GM18907 (cell line): Measurements from ENCODE around the gene WARS2.
"Not testable (repeated sequence)": the region's sequence is repeated elsewhere in the genome, so short reads cannot be mapped to it uniquely, and the experiment has no call there.

ENCODE experiments used
- ATAC-seq: cut with Tn5 transposase; IDR thresholded peaks from one replicate; pipeline ENCODE4 v1.9.1; 2021; ENCODE audit warnings: mild to moderate bottlenecking, moderate library complexity; ENCODE audit not compliant: unreplicated experiment

The WARS2 gene

GRCh38 chr1:119140177-119141019, at the start of gene WARS2:
WARS2 (minus strand) TSS chr1:119140653; CDS start chr1:119140644, 9 bp downstream.
- ATAC-seq, result peak; percentile 97

DNA sequence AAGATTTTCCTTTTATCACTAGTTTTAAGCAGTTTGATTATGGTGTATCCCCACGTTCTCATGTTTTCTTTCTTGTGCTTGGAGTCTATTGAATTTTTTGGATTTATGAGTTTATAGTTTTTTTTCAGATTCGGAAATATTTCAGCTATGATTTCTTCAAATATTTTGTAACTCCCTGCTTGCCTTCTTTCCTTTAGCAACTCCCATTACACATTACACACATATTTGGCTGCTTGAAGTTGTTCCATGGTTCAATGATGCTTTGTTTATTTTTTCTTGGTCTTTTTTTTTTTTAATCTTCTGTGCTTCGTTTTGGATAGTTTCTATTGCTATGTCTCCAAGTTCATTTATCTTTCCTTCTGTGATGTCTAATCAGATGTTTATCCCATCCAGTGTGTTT, 48.5 kb upstream of the WARS2 start:
- ATAC-seq, result no peak

GRCh38 chr1:119187416-119187815, 47.0 kb upstream of the WARS2 start:
- no peak for ATAC-seq

- ATAC-seq, result no peak
These were observed 46.0 kb upstream of the WARS2 start for GRCh38 chr1:119186471-119186870.

- no peak for ATAC-seq
These were observed 44.5 kb upstream of the WARS2 start for GRCh38 chr1:119184972-119185371.

DNA sequence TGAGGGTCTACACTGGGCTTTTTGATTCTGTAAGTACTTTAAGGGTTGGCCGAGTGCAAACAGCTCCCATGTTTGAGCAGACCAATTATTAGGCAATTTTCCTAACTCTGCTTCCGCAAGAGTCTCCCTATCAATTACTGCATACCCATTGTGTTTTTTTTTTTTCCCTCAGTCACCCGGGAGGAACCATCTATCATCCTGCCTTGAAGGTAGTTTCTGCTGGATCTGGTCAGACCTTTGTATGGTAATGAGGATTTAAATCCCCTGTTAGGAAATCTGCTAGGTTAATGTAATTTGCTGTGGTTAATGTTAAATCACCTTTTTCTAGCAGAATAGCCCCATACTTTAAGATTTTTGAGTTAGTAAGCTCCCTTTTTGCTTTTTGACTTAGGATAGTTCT, 40.8 kb upstream of the WARS2 start:
- ATAC-seq, result no peak

- ATAC-seq, result no peak
These were observed 38.6 kb upstream of the WARS2 start for GRCh38 chr1:119179051-119179450.

- not testable (repeated sequence) for ATAC-seq
These were observed 32.5 kb upstream of the WARS2 start for GRCh38 chr1:119172927-119173326.

GRCh38 chr1:119171381-119172010, 31.0 kb upstream of the WARS2 start:
- ATAC-seq, result not testable (repeated sequence)

DNA sequence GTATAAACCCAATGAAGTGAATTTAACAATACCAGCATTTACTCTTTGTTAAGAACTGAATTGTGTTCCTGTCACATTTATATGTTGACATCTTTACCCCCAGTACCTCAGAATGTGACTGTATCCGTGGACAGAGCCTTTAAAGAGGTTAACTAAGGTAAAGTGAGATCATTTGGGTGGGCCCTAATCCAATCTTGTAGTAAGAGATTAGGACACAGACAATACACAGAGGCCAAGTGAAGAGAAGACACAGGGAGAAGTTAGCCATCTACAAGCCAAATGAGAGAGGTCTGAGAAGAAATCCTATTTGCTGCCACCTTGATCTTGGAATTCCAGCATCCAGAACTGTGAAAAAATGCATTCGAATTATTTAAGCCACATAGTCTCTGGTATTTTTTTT, 22.9 kb upstream of the WARS2 start:
- ATAC-seq, result no peak

DNA sequence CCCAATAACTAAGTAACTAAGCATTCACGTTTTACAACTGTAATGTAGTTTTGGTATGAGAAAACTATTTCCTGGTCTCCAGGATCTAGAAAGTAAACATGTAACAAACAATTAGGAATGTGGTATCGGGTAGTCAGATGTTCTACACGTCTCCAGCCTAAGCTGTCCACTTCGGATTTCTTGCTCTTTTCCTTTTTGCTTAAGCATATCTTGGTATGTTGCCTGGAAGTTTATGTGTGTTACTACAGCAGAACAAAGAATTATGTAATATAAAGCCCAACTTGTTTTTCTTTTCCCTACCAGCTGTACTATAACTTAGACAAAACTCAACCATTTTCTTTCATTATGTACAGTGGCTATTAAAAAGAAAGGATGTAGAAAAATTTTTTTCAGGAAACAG, 20.4 kb upstream of the WARS2 start:
- no peak for ATAC-seq

DNA sequence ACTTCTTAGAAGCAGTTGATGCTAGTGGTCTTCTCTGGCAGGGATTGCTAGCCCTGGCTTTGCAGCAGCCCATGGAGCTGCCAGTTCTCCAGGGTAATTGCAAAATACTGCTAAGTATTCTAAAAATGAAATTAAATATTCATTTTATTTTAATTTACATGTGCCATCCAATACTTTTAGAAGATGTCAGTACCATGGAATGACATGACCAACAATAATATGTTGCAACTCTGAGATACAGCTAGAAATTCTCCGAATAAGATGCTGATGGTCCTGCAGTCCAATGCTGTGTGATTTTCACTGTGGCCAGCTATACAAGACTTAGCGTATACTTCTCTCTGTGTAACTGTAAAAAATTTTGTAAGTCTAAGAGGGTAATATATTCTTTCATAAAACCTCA, 20.0 kb upstream of the WARS2 start:
- no peak for ATAC-seq

DNA sequence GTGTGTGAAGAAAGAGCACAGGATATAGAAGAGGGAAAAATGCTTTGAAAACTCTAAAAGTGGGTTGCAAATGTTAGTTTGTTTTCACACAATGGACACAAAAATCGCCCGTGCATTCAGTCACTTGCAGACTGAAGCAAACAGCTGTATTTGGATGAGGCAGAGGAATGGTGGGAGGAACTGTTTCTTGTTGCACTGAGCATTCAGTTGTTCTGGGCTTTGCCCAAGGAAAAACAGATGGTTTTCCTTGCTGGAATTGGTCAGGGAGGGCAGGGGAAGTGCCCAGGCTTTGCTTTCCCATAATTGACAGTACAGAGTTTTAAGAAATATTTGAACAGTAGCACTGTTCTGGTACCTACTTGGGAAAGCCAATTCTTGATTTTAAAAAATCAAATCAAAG, 19.5 kb upstream of the WARS2 start:
- ATAC-seq, result no peak

DNA sequence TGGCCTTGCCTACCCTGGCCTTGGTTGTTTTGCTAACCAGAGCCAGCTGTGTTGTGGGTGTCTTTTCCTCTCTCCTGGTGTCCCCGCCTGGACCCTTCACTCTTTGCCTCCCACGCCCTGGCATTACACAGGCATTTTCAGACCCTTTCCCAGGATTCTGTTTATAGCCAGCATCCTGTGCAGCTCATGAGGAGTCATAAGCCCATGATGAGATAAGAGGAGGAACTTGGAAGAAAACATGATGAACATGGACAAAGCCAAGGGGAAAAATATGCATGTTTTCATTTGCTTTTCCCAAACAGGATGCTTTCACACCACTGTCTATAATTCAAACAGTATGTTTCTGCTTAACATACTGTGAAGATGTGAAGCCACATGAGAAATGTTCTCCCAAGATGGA, 18.7 kb upstream of the WARS2 start:
- no peak for ATAC-seq

DNA sequence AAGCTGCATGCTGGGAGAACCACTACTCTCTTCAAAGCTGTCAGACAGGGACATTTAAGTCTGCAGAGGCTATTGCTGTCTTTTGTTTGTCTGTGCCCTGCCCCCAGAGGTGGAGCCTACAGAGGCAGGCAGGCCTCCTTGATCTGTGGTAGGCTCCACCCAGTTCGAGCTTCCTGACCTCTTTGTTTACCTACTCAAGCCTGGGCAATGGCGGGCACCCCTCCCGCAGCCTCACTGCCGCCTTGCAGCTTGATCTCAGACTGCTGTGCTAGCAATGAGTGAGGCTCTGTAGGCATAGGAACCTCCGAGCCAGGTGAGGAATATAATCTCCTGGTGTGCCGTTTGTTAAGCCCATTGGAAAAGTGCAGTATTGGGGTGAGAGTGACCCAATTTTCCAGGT, 16.3 kb upstream of the WARS2 start:
- not testable (repeated sequence) for ATAC-seq

DNA sequence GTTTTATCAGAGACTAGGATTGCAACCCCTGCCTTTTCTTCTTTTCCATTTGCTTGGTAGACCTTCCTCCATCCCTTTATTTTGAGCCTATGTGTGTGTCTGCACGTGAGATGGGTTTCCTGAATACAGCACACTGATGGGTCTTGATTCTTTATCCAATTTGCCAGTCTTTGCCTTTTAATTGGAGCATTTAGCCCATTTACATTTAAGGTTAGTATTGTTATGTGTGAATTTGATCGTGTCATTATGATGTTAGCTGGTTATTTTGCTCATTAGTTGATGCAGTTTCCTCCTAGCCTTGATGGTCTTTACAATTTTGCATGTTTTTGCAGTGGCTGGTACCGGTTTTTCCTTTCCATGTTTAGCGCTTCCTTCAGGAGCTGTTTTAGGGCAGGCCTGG, 14.6 kb upstream of the WARS2 start:
- ATAC-seq, result not testable (repeated sequence)

- ATAC-seq, result no peak
These were observed 9.7 kb upstream of the WARS2 start for GRCh38 chr1:119150150-119150549.

DNA sequence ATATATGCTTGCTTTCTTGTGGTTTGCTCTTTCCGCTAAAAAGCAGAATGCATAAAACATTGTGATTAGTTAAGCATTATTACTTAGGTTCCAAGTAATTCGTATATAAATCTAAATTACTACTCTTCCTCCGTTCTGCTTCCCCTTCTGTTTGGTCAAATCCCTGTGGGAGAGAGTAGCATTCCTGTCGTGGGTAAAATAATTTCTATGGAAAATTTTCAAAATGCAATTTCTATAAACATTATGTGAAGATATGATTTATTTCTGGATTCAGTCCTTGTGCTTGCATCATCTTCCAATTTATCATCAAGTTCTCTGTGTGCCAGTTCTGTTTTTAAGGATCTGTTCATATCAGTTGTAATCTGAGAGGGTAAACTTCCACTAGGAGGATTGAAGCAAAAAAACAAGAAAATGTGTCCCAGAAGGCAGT, 7.2 kb upstream of the WARS2 start:
- no peak for ATAC-seq

DNA sequence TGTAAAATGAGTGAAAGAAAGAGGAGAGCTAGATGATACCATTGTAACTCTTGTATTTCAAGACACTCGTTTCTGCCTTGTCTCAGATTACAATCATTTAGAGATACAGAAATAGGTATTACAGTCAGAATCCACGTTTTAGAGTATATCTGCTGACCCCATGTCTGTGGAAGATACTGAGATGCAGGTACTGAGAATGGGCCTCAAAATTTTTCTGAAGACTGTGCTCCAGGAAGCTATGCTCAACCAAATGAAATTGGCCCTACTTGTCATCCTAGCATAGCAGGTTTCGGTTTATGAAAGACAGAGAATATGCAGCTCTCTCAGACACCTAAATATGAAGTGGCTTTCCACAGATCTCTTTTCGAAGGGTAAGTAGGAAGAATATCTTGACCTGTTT, 6.0 kb upstream of the WARS2 start:
- no peak for ATAC-seq

GRCh38 chr1:119144813-119145212, 4.4 kb upstream of the WARS2 start:
- ATAC-seq, result no peak

- ATAC-seq, result no peak
These were observed 3.3 kb upstream of the WARS2 start for GRCh38 chr1:119143706-119144105.

GRCh38 chr1:119141660-119142059, 1.2 kb upstream of the WARS2 start:
- no peak for ATAC-seq
